Caco-2 (cell line): ENCODE measurements around the gene CARD9. TPM values are rescaled to one million over a fixed set of nuclear protein-coding genes. Genes with fewer than 3 reads are reported as not detected.
"Not testable (repeated sequence)": the region's sequence is repeated elsewhere in the genome, so short reads cannot be mapped to it uniquely, and the experiment has no call there.

Experiments used
- BruUV-seq: library from RNA; stranded (reverse); fragments of 400-500 nt; replicated peaks from 2 replicates; lab custom pipeline; 2021; lab: Mats Ljungman, UMichigan
- CTCF ChIA-PET: fragments of 300-600 bp; sonication (Branson Sonifier 250); formaldehyde crosslinking; loops from one replicate; lab custom pipeline; 2022; ENCODE audit warnings: antibody characterized with exemption; lab: Charles Lee
- POLR2A ChIA-PET: fragments of 300-600 bp; sonication (Branson Sonifier 250); formaldehyde crosslinking; loops from one replicate; lab custom pipeline; 2022; ENCODE audit warnings: antibody characterized with exemption; lab: Charles Lee
- DNase-seq, 2 experiments: peaks; one replicate each; pipeline versions ENCODE4 v3.0.0 to v3.0.0-alpha.2; 2020 to 2022
- H3K27me3 ChIP-seq: replicated peaks from 2 replicates; pipeline ENCODE4 v1.6.0; 2011; ENCODE audit warnings: low read length; ENCODE audit not compliant: control insufficient read depth, insufficient read depth
- H3K36me3 ChIP-seq: 2 replicates; pipeline ENCODE4 v1.5.1; 2011; ENCODE audit warnings: low read length; ENCODE audit not compliant: control insufficient read depth, insufficient read depth
- H3K4me1 ChIP-seq: fragments of 250-450 bp; sonication (Bioruptor Pico); 2 replicates; pipeline ENCODE4 v1.5.1; 2020; ENCODE audit warnings: mild to moderate bottlenecking
- H3K4me3 ChIP-seq: 2 replicates; pipeline ENCODE4 v1.5.1; 2011; ENCODE audit warnings: low read depth, mild to moderate bottlenecking, control low read depth, low read length
- H3K9me3 ChIP-seq: fragments of 250-450 bp; sonication (Bioruptor Pico); 2 replicates; pipeline ENCODE4 v1.5.1; 2020; ENCODE audit warnings: mild to moderate bottlenecking, moderate library complexity
- H3K27ac Mint-ChIP-seq: one replicate; pipeline ENCODE4 v1.8.0; 2022; ENCODE audit warnings: mixed read lengths; ENCODE audit not compliant: unreplicated experiment
- H3K27me3 Mint-ChIP-seq: one replicate; pipeline ENCODE4 v1.8.0; 2022; ENCODE audit warnings: mixed read lengths; ENCODE audit not compliant: insufficient read depth, unreplicated experiment
- H3K36me3 Mint-ChIP-seq: one replicate; pipeline ENCODE4 v1.8.0; 2022; ENCODE audit warnings: mild to moderate bottlenecking, mixed read lengths; ENCODE audit not compliant: insufficient read depth, unreplicated experiment
- H3K4me1 Mint-ChIP-seq: one replicate; pipeline ENCODE4 v1.8.0; 2022; ENCODE audit warnings: low read depth, mixed read lengths; ENCODE audit not compliant: unreplicated experiment
- H3K4me3 Mint-ChIP-seq: one replicate; pipeline ENCODE4 v1.8.0; 2022; ENCODE audit warnings: mild to moderate bottlenecking, moderate library complexity, mixed read lengths; ENCODE audit not compliant: unreplicated experiment
- H3K9me3 Mint-ChIP-seq: one replicate; pipeline ENCODE4 v1.8.0; 2022; ENCODE audit warnings: mixed read lengths; ENCODE audit not compliant: unreplicated experiment
- CTCF ChIP-seq, 2 experiments: fragments of 200-600 bp in 1 of 2; IDR thresholded peaks; 1 replicate in 1 of 2; 2 replicates in 1 of 2; pipeline versions ENCODE4 v1.5.1 to v1.8.0; 2011 to 2022; ENCODE audit warnings: antibody characterized with exemption in 1 of 2, control low read depth in 1 of 2, inconsistent platforms in 1 of 2, low read depth in 1 of 2, low read length in 1 of 2, mild to moderate bottlenecking in 1 of 2, moderate library complexity in 1 of 2; ENCODE audit not compliant: insufficient read depth in 1 of 2, severe bottlenecking in 1 of 2, unreplicated experiment in 1 of 2
- intact Hi-C: fragments of 100-400 bp; cut with micrococcal nuclease; formaldehyde crosslinking; loops from one replicate; pipeline ENCODE4 v1.10.0; 2022; ENCODE audit not compliant: unreplicated experiment
- total RNA-seq: library from RNA; stranded (reverse); gene quantifications from 2 replicates; pipeline ENCODE4 v1.2.3, GENCODE V29; 2022

The CARD9 gene
- total RNA-seq, 1 experiment from 2014 or later: 1.7 TPM

GRCh38 chr9:136409557-136410455 is 36.3 kb upstream of the CARD9 start:
- Histone ChIP-seq H3K4me3 (peak overlapping the region; percentile 81), H3K36me3 (peaks cover 9% of the 10 kb centered on the region), H3K4me1 (peaks cover 12% of the 10 kb centered on the region), H3K27me3 (no peaks in the 10 kb centered on the region), H3K9me3 (no peaks in the 10 kb centered on the region)
- POLR2A ChIA-PET: interaction anchor here (1.3 to 1.4 kb wide), 2 partner anchors 9 to 47 kb away, joined by 3 to 4 read pairs; no protein-coding TSS in a partner anchor
- Mint-ChIP-seq H3K4me3 (peak overlapping the region; percentile 76), H3K27ac (peak overlapping the region; percentile 85), H3K9me3 (no peaks in the 10 kb centered on the region), H3K4me1 (peaks cover 16% of the 10 kb centered on the region), H3K36me3 (peaks cover 80% of the 10 kb centered on the region), H3K27me3 (no peaks in the 10 kb centered on the region)
- TSS peak; percentile 53 for BruUV-seq
- DNase-seq: peak in 1 of 2 experiments; percentile 34
- TF ChIP-seq CTCF (IDR thresholded peaks at IDR 0.05; ENCODE audit: insufficient read depth in 1 of 2, low read depth in 1 of 2, low read length in 1 of 2, severe bottlenecking in 1 of 2, unreplicated experiment in 1 of 2): no peak
- intact Hi-C loops: no loop called here
- CTCF ChIA-PET: interaction anchor here (1.0 to 1.2 kb wide), 3 partner anchors 9 to 58 kb away, joined by 3 to 7 read pairs (median 5); no protein-coding TSS in a partner anchor

- no TSS peak for BruUV-seq
- Mint-ChIP-seq H3K36me3 (peaks cover 80% of the 10 kb centered on the region), H3K27ac (no peak overlapping the region), H3K27me3 (no peaks in the 10 kb centered on the region), H3K4me1 (peaks cover 16% of the 10 kb centered on the region), H3K9me3 (no peaks in the 10 kb centered on the region), H3K4me3 (no peak overlapping the region)
- DNase-seq: no peak
- peaks cover 3% of the 10 kb centered on the region for H3K36me3 ChIP-seq
- CTCF ChIA-PET: interaction anchor here (0.6 kb wide), 1 partner anchor 197 kb away, joined by 4 read pairs; no protein-coding TSS in a partner anchor
- H3K4me1 ChIP-seq: peaks cover 12% of the 10 kb centered on the region
- POLR2A ChIA-PET: no interaction called here
- intact Hi-C loops: no loop called here
- H3K9me3 ChIP-seq: no peaks in the 10 kb centered on the region
- no peak overlapping the region for H3K4me3 ChIP-seq
- no peaks in the 10 kb centered on the region for H3K27me3 ChIP-seq
- no peak for TF ChIP-seq CTCF (IDR thresholded peaks at IDR 0.05; ENCODE audit: insufficient read depth in 1 of 2, low read depth in 1 of 2, low read length in 1 of 2, severe bottlenecking in 1 of 2, unreplicated experiment in 1 of 2)
Observed at GRCh38 chr9:136407911-136408310, 34.4 kb upstream of the CARD9 start.

GRCh38 chr9:136407061-136407460 is 33.6 kb upstream of the CARD9 start:
- BruUV-seq, H3K27me3 ChIP-seq, H3K4me3 Mint-ChIP-seq, POLR2A ChIA-PET, H3K27ac Mint-ChIP-seq, CTCF ChIA-PET, H3K27me3 Mint-ChIP-seq, DNase-seq, H3K4me3 ChIP-seq, H3K9me3 ChIP-seq, intact Hi-C loops, H3K36me3 ChIP-seq, H3K9me3 Mint-ChIP-seq: not testable (repeated sequence)
- Mint-ChIP-seq H3K4me1 (peaks cover 16% of the 10 kb centered on the region), H3K36me3 (peaks cover 84% of the 10 kb centered on the region)
- peaks cover 10% of the 10 kb centered on the region for H3K4me1 ChIP-seq

GRCh38 chr9:136405904-136406303 is 32.4 kb upstream of the CARD9 start:
- H3K4me1 ChIP-seq, H3K27ac Mint-ChIP-seq, H3K9me3 ChIP-seq, H3K4me3 ChIP-seq, CTCF ChIA-PET, intact Hi-C loops, BruUV-seq, DNase-seq, H3K9me3 Mint-ChIP-seq, H3K27me3 Mint-ChIP-seq, H3K27me3 ChIP-seq, H3K4me3 Mint-ChIP-seq, POLR2A ChIA-PET, H3K36me3 ChIP-seq: not testable (repeated sequence)
- Mint-ChIP-seq H3K4me1 (peaks cover 16% of the 10 kb centered on the region), H3K36me3 (peaks cover 84% of the 10 kb centered on the region)
